PC-9 (cell line): ENCODE results near the gene PGAP3. TPM values are rescaled to one million over a fixed set of nuclear protein-coding genes. Genes with fewer than 3 reads are reported as not detected.

Experiments
- BruUV-seq: library from RNA; stranded (reverse); fragments of 400-500 nt; replicated peaks from 2 replicates; lab custom pipeline; 2021; lab: Mats Ljungman, UMichigan
- CTCF ChIA-PET: fragments of 300-600 bp; sonication (Branson Sonifier 250); formaldehyde crosslinking; loops from one replicate; lab custom pipeline; 2022; ENCODE audit warnings: antibody characterized with exemption; lab: Charles Lee
- POLR2A ChIA-PET: fragments of 300-600 bp; sonication (Branson Sonifier 250); formaldehyde crosslinking; loops from one replicate; lab custom pipeline; 2022; ENCODE audit warnings: antibody characterized with exemption; ENCODE audit not compliant: unreplicated experiment; lab: Charles Lee
- DNase-seq, 2 experiments: peaks; one replicate each; pipeline versions ENCODE4 v3.0.0 to v3.0.0-alpha.2; 2015 to 2022; ENCODE audit warnings: mixed read lengths in 1 of 2
- H2AFZ ChIP-seq: fragments of 200-600 bp; sonication (generic); 2 replicates; pipeline ENCODE4 v1.8.1; 2017; ENCODE audit warnings: antibody characterized with exemption
- H3F3A ChIP-seq: fragments of 200-600 bp; sonication (generic); 2 replicates; pipeline ENCODE4 v1.8.1; 2017; ENCODE audit warnings: antibody characterized with exemption, mild to moderate bottlenecking, low read depth; ENCODE audit not compliant: insufficient read depth
- H3K27ac ChIP-seq: fragments of 200-600 bp; sonication (generic); 2 replicates; pipeline ENCODE4 v1.6.1; 2016; ENCODE audit warnings: mixed run types
- H3K27me3 ChIP-seq: fragments of 200-600 bp; sonication (generic); 2 replicates; pipeline ENCODE4 v1.6.1; 2016; ENCODE audit warnings: low read depth, mixed run types; ENCODE audit not compliant: insufficient read depth
- H3K36me3 ChIP-seq: fragments of 200-600 bp; sonication (generic); 2 replicates; pipeline ENCODE4 v1.6.1; 2016; ENCODE audit warnings: low read depth, mixed run types
- H3K4me1 ChIP-seq: fragments of 200-600 bp; sonication (generic); replicated peaks from 2 replicates; pipeline ENCODE4 v1.6.1; 2016; ENCODE audit warnings: mixed run types; ENCODE audit not compliant: insufficient read depth
- H3K4me2 ChIP-seq: fragments of 200-600 bp; sonication (generic); 2 replicates; pipeline ENCODE4 v1.6.1; 2017; ENCODE audit warnings: mixed run types
- H3K4me3 ChIP-seq: fragments of 200-600 bp; sonication (generic); 2 replicates; pipeline ENCODE4 v1.6.1; 2016; ENCODE audit warnings: mixed run types
- H3K79me2 ChIP-seq: fragments of 200-600 bp; sonication (generic); 2 replicates; pipeline ENCODE4 v1.6.1; 2017; ENCODE audit warnings: low read depth, mixed run types
- H3K9me2 ChIP-seq: fragments of 200-600 bp; sonication (generic); 2 replicates; pipeline ENCODE4 v1.8.1; 2017; ENCODE audit warnings: mild to moderate bottlenecking; ENCODE audit not compliant: insufficient read depth
- H3K9me3 ChIP-seq: fragments of 200-600 bp; sonication (generic); 2 replicates; pipeline ENCODE4 v1.8.1; 2016; ENCODE audit warnings: low read depth; ENCODE audit not compliant: insufficient read depth
- H4K20me1 ChIP-seq: fragments of 200-600 bp; sonication (generic); 2 replicates; pipeline ENCODE4 v1.8.1; 2017; ENCODE audit not compliant: insufficient read depth
- CTCF ChIP-seq: fragments of 200-600 bp; sonication (generic); conservative IDR thresholded peaks from 2 replicates; pipeline ENCODE4 v1.6.1; 2017; ENCODE audit warnings: mixed run types, antibody characterized with exemption, mild to moderate bottlenecking, moderate library complexity
- EZH2 ChIP-seq: fragments of 200-600 bp; sonication (generic); IDR thresholded peaks from 2 replicates; pipeline ENCODE4 v1.8.0; 2017; ENCODE audit warnings: antibody characterized with exemption, low read depth
- intact Hi-C: fragments of 100-400 bp; cut with micrococcal nuclease; formaldehyde crosslinking; loops from one replicate; pipeline ENCODE4 v1.10.0; 2022; ENCODE audit not compliant: unreplicated experiment
- total RNA-seq: library from RNA; stranded (reverse); gene quantifications from 2 replicates; pipeline ENCODE4 v1.2.3, GENCODE V29; 2021

PGAP3 gene
- total RNA-seq, 1 experiment from 2014 or later = 15.0 TPM

DNA sequence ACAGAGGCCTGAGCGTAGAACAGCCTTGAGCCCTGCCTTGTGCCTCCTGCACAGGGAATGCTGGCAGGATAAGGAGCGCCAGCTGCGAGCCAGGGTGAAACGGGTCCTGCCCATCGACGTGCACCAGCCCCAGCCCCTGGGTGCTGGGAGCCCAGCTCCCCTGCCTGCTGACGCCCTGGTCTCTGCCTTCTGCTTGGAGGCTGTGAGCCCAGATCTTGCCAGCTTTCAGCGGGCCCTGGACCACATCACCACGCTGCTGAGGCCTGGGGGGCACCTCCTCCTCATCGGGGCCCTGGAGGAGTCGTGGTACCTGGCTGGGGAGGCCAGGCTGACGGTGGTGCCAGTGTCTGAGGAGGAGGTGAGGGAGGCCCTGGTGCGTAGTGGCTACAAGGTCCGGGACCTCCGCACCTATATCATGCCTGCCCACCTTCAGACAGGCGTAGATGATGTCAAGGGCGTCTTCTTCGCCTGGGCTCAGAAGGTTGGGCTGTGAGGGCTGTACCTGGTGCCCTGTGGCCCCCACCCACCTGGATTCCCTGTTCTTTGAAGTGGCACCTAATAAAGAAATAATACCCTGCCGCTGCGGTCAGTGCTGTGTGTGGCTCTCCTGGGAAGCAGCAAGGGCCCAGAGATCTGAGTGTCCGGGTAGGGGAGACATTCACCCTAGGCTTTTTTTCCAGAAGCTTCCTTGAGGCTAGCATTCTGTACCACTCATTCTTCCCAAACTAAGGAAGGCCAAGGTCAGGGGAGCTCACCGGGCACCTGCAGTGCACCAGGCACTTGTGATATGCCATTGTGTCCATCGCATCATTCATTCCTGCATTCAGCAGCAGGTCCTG, 17.7 kb downstream of the PGAP3 start:
- no peak for DNase-seq
- Histone ChIP-seq H3F3A (peaks cover 18% of the 10 kb centered on the region; the same call in 1 of the 2 replicates), H2AFZ (no peak overlapping the region), H3K27me3 (no peaks in the 10 kb centered on the region), H4K20me1 (no peaks in the 10 kb centered on the region), H3K4me2 (no peak overlapping the region), H3K4me3 (no peak overlapping the region), H3K27ac (no peak overlapping the region), H3K79me2 (no peaks in the 10 kb centered on the region), H3K9me3 (no peaks in the 10 kb centered on the region), H3K36me3 (no peaks in the 10 kb centered on the region), H3K4me1 (peaks cover 38% of the 10 kb centered on the region), H3K9me2 (no peaks in the 10 kb centered on the region)
- intact Hi-C loops = no loop called here
- POLR2A ChIA-PET = no interaction called here
- TF ChIP-seq CTCF (no peak), EZH2 (no peak)
- BruUV-seq = no TSS peak
- CTCF ChIA-PET = interaction anchor here (0.6 kb wide), 1 partner anchor 69 kb away, joined by 3 read pairs; no protein-coding TSS in a partner anchor

- Histone ChIP-seq H3K4me3 (peak within 1 kb of the TSS; percentile 51), H3K27me3 (no peaks in the 10 kb centered on the region), H2AFZ (peak within 1 kb of the TSS; percentile 75; the same call in 1 of the 2 replicates), H3K79me2 (no peaks in the 10 kb centered on the region), H3K9me2 (no peaks in the 10 kb centered on the region), H3K27ac (no peak within 1 kb of the TSS), H3K4me2 (peak within 1 kb of the TSS; percentile 83), H3F3A (peaks cover 17% of the 10 kb centered on the region; the same call in 1 of the 2 replicates), H3K9me3 (no peaks in the 10 kb centered on the region), H3K4me1 (peaks cover 35% of the 10 kb centered on the region), H4K20me1 (no peaks in the 10 kb centered on the region), H3K36me3 (no peaks in the 10 kb centered on the region)
- ChIA-PET CTCF (no interaction called here), POLR2A (no interaction called here)
- peak in 1 of 2 experiments; percentile 58 for DNase-seq
- intact Hi-C loops = no loop called here
- TF ChIP-seq EZH2 (no peak), CTCF (peak; percentile 63; the same call in 1 of the 2 replicates)
- BruUV-seq = no TSS peak
These were observed 19.6 kb downstream of the PGAP3 start, which contains the start of gene PNMT for GRCh38 chr17:39667945-39668924. TSS of gene PNMT (plus strand) at chr17:39668453. CDS start at chr17:39668476, 23 bp downstream.
